Measurements from ENCODE around the gene GINS2. TPM values are rescaled to one million over a fixed set of nuclear protein-coding genes. Genes with fewer than 3 reads are reported as not detected.

GINS2 gene
- total RNA-seq, 1 experiment from 2014 or later = 38.0 TPM

- TF ChIP-seq ZNF512 (CRISPR knock-in tag; IDR thresholded peaks at IDR 0.05; ENCODE audit: borderline replicate concordance) (no peak), ELF4 (CRISPR knock-in tag; IDR thresholded peaks at IDR 0.05; ENCODE audit: low read depth) (no peak), ETV6 (CRISPR knock-in tag; IDR thresholded peaks at IDR 0.05) (no peak), MYBL2 (CRISPR knock-in tag; IDR thresholded peaks at IDR 0.05) (no peak), TP53 (CRISPR knock-in tag; IDR thresholded peaks at IDR 0.05) (no peak), CTCF (IDR thresholded peaks at IDR 0.05) (no peak), JUN (CRISPR knock-in tag; IDR thresholded peaks at IDR 0.05) (no peak), ZNF232 (CRISPR knock-in tag; IDR thresholded peaks at IDR 0.05) (no peak), ZNF121 (CRISPR knock-in tag; IDR thresholded peaks at IDR 0.05) (no peak)
Observed at GRCh38 chr16:85650844-85651628, 37.7 kb downstream of the GINS2 start (continued).

- Mint-ChIP-seq H3K4me1 (peaks cover 5% of the 10 kb centered on the region; the same call in 1 of the 2 replicates), H3K4me3 (no peak overlapping the region), H3K9me3 (no peaks in the 10 kb centered on the region), H3K36me3 (peaks cover 8% of the 10 kb centered on the region), H3K27ac (no peak overlapping the region), H3K27me3 (ENCODE audit: low read depth) (no peaks in the 10 kb centered on the region)
- ChIA-PET POLR2A (no interaction called here), CTCF (interaction anchor here (0.6 to 2.7 kb wide), 21 partner anchors 9 to 346 kb away, joined by 3 to 16 read pairs (median 4); no protein-coding TSS in a partner anchor)
- no peak for TF ChIP-seq NR3C1 (CRISPR knock-in tag; conservative IDR thresholded peaks at IDR 0.05; ENCODE audit: low read depth)
- TF ChIP-seq EMX1 (CRISPR knock-in tag; IDR thresholded peaks at IDR 0.05) = no peak
- no peak for TF ChIP-seq MYBL2 (CRISPR knock-in tag; IDR thresholded peaks at IDR 0.05)
- TF ChIP-seq TEAD1 (CRISPR knock-in tag; IDR thresholded peaks at IDR 0.05) = no peak
- no peak for TF ChIP-seq TP53 (CRISPR knock-in tag; IDR thresholded peaks at IDR 0.05)
- no peak for TF ChIP-seq IRF2 (CRISPR knock-in tag; IDR thresholded peaks at IDR 0.05; ENCODE audit: borderline replicate concordance, low read depth)
- no peak for TF ChIP-seq ZNF671 (CRISPR knock-in tag; IDR thresholded peaks at IDR 0.05)
- no peak for TF ChIP-seq ELF4 (CRISPR knock-in tag; IDR thresholded peaks at IDR 0.05; ENCODE audit: low read depth)
- no peak for TF ChIP-seq NR1H2 (CRISPR knock-in tag; IDR thresholded peaks at IDR 0.05)
- TF ChIP-seq MLX (CRISPR knock-in tag; IDR thresholded peaks at IDR 0.05) = no peak
- TF ChIP-seq ZNF512 (CRISPR knock-in tag; IDR thresholded peaks at IDR 0.05; ENCODE audit: borderline replicate concordance) = no peak
- TF ChIP-seq FOXK1 (CRISPR knock-in tag; IDR thresholded peaks at IDR 0.05) = no peak
- no peak for TF ChIP-seq SMAD4 (CRISPR knock-in tag; IDR thresholded peaks at IDR 0.05)
- TF ChIP-seq, protein P1, sequence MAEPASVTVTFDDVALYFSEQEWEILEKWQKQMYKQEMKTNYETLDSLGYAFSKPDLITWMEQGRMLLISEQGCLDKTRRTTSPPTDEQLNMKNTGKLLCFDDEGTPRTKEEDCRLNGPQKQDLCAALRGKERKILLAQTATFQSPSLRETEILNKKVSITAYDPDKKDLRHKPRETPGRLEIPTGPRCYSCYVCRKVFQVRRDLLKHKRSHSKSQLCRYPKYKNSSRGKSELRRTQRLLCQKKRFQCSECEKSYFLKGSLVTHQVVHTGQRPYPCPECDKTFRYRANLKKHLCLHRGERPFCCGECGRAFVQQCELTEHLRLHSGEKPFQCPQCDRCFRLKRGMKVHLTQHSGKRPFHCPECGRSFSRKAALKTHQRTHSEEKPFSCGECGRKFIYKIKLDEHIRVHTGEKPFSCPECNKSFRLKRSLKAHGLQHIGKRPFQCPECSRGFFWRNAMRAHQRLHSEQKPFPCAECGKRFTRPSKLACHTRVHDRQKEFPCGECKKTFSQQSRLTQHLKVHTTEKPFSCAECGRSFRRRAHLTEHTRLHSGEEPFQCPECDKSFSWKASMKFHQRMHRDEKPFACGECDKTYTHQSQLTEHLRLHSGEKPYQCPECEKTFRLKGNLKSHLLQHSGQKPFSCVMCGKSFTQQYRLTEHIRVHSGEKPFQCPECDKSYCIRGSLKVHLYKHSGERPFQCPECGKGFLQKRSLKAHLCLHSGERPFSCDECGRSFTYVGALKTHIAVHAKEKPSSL (CRISPR knock-in tag; conservative IDR thresholded peaks at IDR 0.05) = no peak
- TF ChIP-seq ZNF416 (CRISPR knock-in tag; IDR thresholded peaks at IDR 0.05) = no peak
- DNase-seq (ENCODE audit: low spot score) (no peak), ATAC-seq (no peak)
Observed at GRCh38 chr16:85650135-85650843, 38.5 kb downstream of the GINS2 start.
